GM18861 (cell line): ENCODE results near the gene HSD17B12.
"Not testable (repeated sequence)": the region's sequence is repeated elsewhere in the genome, so short reads cannot be mapped to it uniquely, and the experiment has no call there.

Experiments
- ATAC-seq: cut with Tn5 transposase; IDR thresholded peaks from one replicate; pipeline ENCODE4 v1.9.1; 2021; ENCODE audit not compliant: unreplicated experiment

Gene HSD17B12

DNA sequence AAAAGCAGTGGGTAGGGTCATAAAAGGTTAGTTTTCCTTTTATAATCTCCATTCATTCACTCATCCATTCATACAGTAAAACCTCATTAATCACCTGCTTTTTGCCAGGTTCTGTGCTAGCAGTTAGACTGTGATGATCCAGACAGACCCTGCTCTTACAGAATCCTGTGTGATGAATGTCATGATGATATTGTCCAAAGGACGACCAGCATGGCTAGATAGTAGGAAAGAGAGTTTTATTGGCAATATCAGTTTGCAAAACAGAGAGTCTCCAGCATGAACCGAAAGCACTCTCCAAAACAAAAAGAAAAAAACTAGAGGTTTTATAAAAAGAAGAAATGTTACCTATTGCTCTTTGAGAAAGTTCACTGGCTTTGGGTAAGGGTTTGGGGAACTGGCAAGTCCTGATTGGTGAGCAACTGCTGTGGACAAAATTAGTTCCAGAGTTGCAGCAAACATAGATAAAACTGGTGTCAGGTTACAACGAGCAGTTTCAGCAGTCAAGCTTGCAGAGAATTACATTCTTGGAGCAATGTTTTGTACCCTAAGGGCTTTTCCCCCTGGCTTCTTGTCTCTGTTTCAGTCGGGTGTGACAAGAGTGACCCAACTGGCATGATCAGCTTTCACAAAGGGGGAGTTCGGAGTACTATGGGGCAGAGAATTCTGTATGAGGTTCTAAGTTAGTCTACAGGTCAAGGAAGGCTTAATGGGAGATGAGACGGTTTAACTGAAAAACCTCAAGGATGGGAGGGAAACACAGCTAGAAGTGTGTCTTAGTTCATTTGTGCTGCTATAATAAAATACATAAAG lies 58.3 kb downstream of the HSD17B12 start:
- no peak for ATAC-seq

DNA sequence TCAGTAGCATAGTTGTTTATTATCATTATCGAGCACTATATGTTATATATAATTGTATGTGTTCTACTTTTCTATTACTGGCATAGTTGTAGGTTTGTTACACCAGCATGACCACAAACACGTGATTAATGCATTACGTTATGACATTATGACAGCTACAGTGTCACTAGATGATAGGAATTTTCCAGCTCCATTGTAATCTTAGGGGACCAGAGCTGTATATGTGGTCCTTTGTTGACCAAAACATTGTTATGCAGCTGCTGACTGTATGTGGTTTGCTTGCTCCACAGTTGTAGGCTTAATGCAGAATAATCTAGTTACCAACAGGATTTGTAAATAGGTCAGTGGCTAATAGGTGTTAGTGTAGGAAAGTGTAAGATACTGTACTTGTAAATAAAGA lies 66.1 kb downstream of the HSD17B12 start:
- no peak for ATAC-seq

DNA sequence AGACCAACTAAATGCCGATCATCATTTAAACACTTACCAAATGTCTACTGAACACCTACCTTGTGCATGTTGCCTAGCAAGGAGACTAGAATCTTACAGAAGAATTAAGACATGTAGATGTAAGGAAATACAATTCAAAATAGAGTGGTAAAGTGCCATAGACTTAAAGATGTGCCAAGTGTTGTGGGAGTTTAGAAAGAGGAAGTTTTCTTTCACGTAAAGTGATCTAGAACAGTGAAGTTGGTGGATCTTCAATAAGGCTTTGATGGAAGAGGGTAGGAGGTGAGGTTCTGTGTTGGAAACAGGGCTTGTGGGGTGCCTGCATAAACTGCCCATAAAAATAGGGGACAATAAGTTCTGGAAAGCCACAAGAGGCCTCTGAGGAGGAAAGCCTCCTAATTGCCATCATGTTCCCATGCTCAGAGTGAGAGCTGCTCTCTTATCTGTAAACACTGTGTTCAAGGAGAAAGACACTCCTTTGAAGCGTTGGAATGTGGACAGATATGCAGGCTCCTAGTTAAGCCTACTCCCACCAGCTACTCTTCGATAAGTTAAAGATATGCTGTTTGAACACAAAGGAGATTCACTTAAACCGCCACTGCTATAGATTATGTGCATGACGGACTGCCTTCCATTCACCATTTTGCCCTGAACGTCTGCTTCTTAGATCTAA lies 66.7 kb downstream of the HSD17B12 start:
- ATAC-seq: no peak

DNA sequence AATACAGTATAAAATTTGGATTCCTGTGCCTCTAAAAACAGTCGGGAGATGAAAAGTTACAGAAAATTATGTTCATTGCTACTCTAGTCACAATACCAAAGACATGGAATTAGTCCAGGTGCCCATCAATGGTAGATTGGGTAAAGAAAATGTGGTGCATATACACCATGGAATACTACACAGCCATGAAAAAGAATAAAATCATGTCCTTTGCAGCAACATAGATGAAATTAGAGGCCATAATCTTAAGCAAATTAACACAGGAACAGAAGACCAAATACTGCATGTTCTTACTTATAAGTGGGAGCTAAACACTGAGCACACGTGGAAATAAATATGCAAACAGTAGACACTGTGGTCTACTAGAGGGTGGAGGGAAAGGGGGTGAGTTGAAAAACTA lies 67.6 kb downstream of the HSD17B12 start:
- no peak for ATAC-seq

DNA sequence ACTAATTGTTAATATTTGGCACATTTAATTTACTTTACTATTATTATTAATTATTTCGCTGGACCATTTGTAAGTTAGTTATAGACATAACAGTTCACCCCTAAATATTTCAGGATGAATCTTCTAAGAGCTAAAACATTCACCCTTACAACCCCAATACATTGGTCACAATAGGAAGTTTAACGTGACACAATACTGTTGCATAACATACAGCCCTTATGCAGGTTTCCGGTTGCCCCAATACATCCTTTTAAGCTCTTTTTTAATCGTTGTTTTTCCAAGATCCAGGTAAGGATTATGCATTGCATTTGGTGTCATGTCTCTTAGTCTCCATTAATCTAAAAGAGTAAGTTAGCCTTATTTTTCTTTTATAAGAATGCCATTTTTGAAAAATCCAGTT lies 71.2 kb downstream of the HSD17B12 start:
- no peak for ATAC-seq

DNA sequence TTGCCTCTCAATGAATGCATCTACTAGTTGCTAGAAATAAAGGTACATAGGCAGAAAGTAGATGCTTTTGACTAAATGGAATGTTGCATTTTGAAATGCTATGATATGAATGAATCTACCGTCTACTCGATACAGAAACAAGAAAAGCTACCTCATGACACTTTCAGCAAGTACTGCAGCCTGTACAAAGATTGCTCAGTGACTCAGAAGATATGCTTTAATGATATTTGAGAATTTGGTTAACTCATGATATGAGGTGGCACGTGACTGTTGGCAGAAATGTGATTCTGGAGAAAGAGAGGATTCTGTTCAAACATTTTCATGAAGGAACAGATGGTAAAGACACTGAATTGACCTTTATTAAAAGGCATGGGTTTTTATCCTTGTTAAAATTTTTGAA lies 76.0 kb downstream of the HSD17B12 start:
- no peak for ATAC-seq

DNA sequence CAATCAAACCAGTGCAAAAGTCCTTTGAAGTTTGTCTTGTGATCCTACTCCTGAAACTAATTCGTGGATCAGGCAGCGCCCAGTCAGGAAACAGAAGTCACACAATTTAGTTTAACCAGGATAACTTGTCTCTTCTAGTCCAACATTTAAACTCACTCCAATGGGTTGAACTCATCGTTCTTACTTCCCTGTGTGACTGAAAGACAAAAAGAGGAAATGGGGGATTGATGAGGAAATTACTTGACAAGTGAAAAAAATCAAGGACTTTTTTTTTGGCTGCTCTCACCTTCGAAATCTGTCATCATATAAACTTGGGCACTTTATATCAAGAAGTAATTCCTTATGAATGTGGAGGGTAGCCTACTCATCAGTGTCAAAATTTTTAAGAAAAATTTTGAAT lies 78.4 kb downstream of the HSD17B12 start:
- no peak for ATAC-seq

DNA sequence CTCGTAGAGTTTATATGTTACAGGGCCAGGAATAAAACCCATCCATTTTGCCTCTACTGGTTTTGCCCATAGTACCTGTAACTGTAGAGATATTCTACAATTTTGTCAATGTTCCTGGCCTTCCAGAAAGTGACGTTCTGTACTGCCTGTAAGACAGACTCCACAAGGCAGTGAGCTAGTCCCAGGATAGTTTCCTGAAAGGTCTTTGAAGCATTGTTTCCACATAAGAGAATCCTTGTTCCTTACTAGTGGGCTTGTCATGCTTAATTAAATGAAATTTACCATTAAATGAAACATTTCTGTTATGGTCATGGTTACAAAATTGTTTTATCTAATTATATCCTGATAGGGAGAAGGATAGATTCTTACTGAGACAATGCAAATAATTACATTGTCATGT lies 80.4 kb downstream of the HSD17B12 start:
- no peak for ATAC-seq

DNA sequence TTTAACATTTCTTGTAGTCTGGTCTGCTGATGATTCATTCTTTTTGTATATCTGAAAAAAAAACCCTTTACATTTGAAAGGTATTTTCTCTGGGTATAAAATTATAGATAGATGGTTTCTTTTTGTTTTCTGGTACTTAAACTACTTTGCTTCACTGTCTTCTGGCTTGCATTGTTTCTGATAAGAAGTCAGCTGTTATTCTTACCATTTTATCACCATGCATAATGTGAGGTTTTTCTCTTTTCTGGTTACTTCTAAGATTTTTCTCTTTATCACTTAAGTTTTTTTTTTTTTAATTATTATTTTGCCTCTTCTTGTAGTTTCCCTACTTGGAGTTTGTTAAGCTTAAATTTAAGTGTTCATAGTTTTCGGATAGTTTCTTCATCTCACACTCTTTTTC lies 84.7 kb downstream of the HSD17B12 start:
- ATAC-seq: no peak

DNA sequence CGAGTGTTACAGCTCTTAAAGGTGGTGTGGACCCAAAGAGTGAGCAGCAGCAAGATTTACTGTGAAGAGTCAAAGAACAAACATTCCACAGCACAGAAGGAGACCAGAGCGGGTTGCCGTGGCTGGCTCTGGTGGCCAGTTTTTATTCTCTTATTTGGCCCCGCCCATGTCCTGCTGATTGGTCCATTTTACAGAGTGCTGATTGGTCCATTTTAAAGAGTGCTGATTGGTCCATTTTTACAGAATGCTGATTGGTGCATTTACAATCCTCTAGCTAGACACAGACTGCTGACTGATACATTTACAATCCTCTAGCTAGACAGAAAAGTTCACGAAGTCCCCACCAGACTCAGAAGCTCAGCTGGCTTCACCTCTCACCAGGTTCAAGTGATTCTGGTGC lies 88.1 kb downstream of the HSD17B12 start:
- not testable (repeated sequence) for ATAC-seq

DNA sequence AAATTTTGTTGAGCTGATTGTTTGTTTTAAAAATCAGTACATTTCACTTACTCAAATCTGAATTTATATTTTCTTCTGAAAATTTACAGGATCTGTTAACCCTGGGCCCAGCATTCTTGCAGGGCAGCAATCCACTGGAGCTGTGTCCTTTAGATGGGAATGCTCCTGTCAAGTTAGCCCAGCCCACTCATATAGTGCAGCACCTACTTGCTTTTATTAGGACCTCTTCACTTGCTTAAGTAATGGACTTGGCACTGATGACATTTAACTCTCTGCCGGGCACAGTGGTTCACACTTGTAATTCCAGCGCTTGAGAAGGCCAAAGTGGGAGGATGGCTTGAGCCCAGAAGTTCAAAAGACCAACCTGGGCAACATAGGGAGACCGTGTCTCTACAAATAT lies 89.6 kb downstream of the HSD17B12 start:
- ATAC-seq: no peak

DNA sequence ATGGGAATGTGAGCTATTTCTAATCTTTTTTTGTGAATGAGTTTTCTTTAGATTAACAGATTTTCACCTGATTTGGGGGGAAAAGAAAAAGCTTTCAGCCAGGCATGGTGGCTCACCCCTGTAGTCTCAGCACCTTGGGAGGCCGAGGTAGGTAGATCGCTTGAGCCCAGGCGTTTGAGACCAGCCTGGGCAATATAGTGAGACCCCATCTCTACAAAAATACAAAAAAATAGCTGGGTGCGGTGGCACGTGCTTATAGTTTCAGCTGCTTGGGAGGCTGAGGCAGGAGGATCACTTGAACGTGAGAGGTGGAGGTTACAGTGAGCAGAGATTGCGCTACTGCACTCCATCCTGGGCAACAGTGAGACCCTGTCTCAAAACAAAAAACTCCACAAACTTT lies 92.2 kb downstream of the HSD17B12 start:
- ATAC-seq: no peak

DNA sequence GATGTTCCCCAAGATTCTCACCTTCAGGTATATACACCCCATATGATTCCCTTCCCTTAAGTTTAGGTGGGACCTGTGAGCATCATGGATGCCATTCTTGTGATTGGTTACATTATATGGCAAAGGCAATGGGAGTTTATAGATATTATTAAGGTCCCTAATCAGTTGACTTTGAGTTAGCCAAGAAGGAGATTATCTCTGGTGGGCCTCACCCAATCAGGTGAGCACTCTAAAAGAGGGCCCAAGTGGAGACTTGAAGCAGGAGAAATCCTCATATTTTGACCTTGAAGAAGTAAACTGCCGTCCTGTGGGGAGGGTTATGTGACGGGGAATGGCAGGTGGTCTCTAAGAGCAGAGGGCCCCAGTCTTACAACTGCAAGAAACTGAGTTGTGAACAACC lies 94.2 kb downstream of the HSD17B12 start:
- ATAC-seq: no peak

DNA sequence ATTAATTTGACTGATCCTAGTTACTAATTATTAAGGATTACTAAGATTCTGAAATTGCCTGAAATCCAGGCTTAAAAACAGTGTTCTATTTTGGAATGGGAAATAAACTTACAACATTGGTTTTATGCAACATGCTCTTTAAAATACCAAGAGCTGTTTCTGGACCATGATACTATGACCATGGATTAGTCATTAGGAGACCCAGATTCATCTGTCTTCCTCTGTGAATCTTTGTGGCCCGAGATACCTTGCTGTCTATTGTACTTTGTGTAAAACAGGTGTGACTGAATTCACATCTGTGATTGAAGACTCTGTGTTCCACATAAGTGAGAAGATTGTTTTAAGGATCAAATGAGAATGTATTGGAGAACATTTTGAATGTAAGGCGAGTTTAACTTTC lies 98.8 kb downstream of the HSD17B12 start:
- ATAC-seq: no peak

DNA sequence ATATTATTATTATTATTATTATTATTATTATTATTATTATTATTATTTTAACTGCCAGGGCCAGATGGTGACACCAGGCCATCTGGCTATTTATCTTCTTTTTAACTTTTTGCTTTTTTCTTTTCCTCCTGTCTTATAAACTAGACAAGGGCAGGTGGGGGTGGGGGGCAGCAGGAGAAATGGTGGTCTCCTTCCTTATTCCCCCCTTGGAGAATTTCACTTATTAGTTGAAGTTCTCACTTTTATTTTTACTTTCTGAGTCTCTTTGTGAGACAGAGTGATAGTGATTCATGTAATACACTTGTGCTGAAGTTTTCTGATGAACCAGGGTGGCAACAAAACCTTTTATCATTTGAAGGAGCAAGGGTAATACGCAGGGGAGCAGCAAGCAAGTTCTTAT lies 103.8 kb downstream of the HSD17B12 start:
- ATAC-seq: no peak

DNA sequence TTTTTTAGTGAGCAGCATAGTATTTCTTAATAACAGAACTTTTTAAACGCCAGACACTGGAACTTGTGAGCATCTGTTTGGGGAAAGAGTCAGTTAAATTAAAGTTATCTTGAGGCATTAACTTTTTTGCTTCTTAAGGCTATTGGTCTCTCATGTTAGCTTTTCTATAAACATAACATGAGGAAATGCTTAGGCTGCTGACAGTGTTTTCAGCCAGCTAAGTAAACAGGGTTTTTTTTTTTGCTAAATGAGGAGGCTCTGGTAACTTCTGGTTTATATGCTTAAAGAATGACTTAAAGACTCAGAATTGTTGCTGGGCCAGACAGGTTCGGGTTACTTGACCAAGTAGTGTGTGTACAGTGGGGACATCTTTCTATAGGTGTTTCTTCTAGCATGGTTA lies 104.3 kb downstream of the HSD17B12 start:
- ATAC-seq: no peak

DNA sequence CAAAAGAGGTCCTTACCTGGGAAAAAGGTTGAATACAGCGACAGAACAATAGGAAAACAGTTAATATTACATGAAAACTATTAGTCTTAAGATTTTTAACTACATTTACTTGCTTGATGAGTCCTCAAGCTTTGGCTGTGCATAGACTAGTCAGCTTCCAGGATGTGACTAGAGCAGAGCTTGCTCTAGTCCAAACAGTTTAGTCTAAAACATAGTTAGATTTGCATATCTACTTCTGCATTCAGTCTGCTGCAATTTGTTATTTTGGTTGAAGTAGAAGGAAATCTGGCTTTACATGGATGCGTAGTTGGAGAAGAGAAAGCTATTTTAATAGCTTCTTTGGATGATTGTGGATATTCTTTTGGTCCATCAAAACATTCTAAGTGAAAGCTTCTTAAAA lies 104.8 kb downstream of the HSD17B12 start:
- no peak for ATAC-seq

DNA sequence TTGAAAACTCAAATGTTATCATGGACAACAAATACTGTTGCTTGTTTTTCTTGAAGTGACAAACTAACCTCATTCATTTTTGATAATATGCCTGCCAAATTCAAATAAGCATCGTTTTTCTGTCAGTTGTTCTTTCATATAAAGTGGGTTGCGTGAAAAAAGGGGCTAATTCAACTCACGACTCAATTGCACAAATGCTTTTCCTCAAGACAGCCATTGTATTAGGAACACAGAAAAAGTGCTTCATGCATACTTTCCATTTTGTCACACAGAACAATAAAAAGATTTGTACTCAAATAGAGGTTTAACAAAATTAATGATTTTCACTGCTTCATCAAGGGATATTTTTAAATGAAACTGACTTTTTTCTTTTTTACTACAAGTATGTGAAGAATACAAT lies 105.5 kb downstream of the HSD17B12 start:
- no peak for ATAC-seq

DNA sequence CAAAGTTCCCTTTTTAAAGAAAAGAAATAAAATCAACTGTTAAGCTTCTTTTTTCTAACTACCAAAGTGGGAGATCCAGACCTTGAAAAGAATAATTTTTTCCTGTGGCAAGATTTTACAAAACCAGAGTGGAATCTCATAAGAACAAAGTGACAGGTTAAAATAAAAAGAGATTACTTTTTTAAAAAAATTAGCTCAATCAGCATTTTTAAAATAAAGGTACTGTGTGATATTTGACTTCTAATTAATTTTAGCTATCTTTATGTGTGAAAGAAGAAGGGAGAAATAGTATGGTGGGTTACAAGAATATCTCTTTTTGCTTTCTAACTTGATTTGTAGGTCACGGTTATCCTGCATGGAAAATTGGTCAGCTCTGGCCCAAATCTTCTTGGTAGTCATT lies 107.3 kb downstream of the HSD17B12 start:
- ATAC-seq: no peak

DNA sequence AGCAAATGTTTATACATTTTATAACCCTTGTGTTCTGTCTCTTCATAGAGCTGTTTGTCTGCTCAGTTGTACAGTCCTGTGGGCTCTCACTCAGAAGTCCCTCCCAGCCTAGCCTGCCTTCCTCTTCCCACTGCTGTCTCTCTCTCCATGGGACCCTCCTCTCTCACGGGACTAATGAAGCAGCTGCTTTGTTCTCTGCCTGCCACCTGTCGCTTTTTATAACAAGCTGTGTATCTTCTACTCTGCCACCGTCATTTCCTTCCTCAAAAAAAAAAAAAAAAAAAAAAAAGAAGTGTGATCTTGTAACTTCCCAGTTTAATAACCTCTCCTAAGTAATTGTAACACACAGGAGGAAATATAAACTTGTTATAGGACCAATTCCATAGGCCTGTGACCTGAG lies 107.9 kb downstream of the HSD17B12 start:
- no peak for ATAC-seq

DNA sequence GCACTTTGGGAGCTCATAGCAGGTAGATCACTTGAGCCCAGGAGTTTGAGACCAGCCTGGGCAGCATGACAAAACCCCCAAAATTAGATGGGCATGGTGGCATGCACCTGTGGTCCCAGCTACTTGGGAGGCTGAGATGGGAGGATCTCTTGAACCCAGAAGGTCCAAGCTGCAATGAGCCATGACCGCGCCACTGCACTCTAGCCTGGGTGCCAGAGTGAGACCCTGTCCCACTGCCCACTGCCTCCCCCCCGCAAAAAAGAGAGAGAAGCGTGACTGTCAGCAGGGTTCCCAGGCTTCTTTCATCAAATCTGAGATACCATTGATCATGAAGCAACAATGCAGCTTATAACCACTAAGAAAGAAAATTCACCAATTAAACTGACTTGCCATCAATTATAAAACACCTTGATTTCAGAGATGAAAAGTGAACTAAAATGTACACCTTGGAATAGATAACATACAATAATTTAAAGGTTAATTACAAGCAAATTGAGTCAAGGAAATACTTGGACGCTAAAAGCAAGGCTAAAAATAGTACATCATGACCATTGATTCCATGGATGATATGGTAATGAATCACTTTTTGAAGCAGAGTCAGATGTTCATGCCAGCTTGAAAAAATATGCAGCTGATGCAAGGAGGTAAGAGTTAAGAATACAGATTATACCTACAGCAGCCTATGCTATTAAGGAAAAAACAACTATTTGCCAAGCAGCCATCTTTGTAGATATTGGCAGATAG lies 109.3 kb downstream of the HSD17B12 start:
- no peak for ATAC-seq

DNA sequence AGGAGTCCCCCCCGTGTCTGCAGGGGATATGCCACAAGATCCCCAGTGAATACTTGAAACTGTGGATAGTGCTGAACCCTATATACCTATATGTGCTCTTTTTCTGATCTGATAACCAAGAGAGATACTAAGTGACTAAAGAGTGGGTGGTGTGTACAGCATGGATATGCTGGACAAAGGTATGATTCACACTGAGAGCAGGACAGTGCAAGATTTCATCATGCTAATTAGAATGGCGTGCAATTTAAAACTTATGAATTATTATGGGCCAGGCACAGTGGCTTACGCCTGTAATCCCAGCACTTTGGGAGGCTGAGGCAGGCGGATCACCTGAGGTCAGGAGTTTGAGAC lies 109.9 kb downstream of the HSD17B12 start:
- no peak for ATAC-seq
